A673 (cell line): Measurements from ENCODE around the gene GSDMA. TPM values are rescaled to one million over a fixed set of nuclear protein-coding genes. Genes with fewer than 3 reads are reported as not detected.

ENCODE experiments used
- BruUV-seq: library from RNA; stranded (reverse); fragments of 400-500 nt; replicated peaks from 2 replicates; lab custom pipeline; 2021; lab: Mats Ljungman, UMichigan
- CTCF ChIA-PET: fragments of 300-600 bp; sonication (Branson Sonifier 250); formaldehyde crosslinking; loops from one replicate; lab custom pipeline; 2022; ENCODE audit warnings: antibody characterized with exemption; lab: Charles Lee
- POLR2A ChIA-PET: fragments of 300-600 bp; sonication (Branson Sonifier 250); formaldehyde crosslinking; loops from one replicate; lab custom pipeline; 2022; ENCODE audit warnings: antibody characterized with exemption; ENCODE audit not compliant: low non-redundant PET; lab: Charles Lee
- DNase-seq: peaks from one replicate; pipeline ENCODE4 v3.0.0-alpha.2; 2015; ENCODE audit warnings: low spot score
- H3K27ac ChIP-seq: fragments of 200-600 bp; sonication (generic); 2 replicates; pipeline ENCODE4 v1.5.1; 2016; ENCODE audit warnings: mixed run types, low read depth, mild to moderate bottlenecking, mixed read lengths, antibody characterized with exemption, low read length; ENCODE audit not compliant: poor library complexity, severe bottlenecking
- H3K27me3 ChIP-seq: fragments of 200-600 bp; sonication (generic); replicated peaks from 2 replicates; pipeline ENCODE4 v1.6.1; 2017; ENCODE audit warnings: mixed run types, low read depth, mild to moderate bottlenecking, mixed read lengths, antibody characterized with exemption, low read length; ENCODE audit not compliant: insufficient read depth, poor library complexity
- H3K36me3 ChIP-seq: fragments of 200-600 bp; sonication (generic); 2 replicates; pipeline ENCODE4 v1.6.1; 2016; ENCODE audit warnings: mixed run types, mild to moderate bottlenecking, mixed read lengths, antibody characterized with exemption, low read length; ENCODE audit not compliant: insufficient read depth, poor library complexity, severe bottlenecking
- H3K4me1 ChIP-seq: fragments of 200-600 bp; sonication (generic); 2 replicates; pipeline ENCODE4 v1.6.1; 2017; ENCODE audit warnings: mixed run types, mild to moderate bottlenecking, mixed read lengths, antibody characterized with exemption, low read length; ENCODE audit not compliant: insufficient read depth, poor library complexity, severe bottlenecking
- H3K4me3 ChIP-seq: fragments of 200-600 bp; sonication (generic); 2 replicates; pipeline ENCODE4 v1.5.1; 2016; ENCODE audit warnings: low read depth, mixed run types, mild to moderate bottlenecking, mixed read lengths, low read length; ENCODE audit not compliant: poor library complexity, severe bottlenecking
- H3K9me3 ChIP-seq: fragments of 200-600 bp; sonication (generic); 2 replicates; pipeline ENCODE4 v1.6.1; 2016; ENCODE audit warnings: mixed run types, low read depth, mild to moderate bottlenecking, mixed read lengths, antibody characterized with exemption, low read length; ENCODE audit not compliant: poor library complexity, severe bottlenecking
- EZH2 ChIP-seq: fragments of 200-600 bp; sonication (generic); IDR thresholded peaks from 2 replicates; pipeline ENCODE4 v1.6.1; 2017; ENCODE audit warnings: borderline replicate concordance, low read depth, mild to moderate bottlenecking, mixed read lengths, antibody characterized with exemption, low read length; ENCODE audit not compliant: poor library complexity, severe bottlenecking
- intact Hi-C: fragments of 100-400 bp; cut with micrococcal nuclease; formaldehyde crosslinking; loops from one replicate; pipeline ENCODE4 v1.10.0; 2022; ENCODE audit not compliant: unreplicated experiment
- total RNA-seq: library from RNA; stranded (reverse); gene quantifications from 2 replicates; pipeline ENCODE4 v1.2.3, GENCODE V29; 2021
- TF ChIP-seq, protein P1 (sequence below): fragments of 300-800, 200-600 bp; sonication (generic); conservative IDR thresholded peaks from 2 replicates; pipeline ENCODE4 v1.5.1; 2017; ENCODE audit warnings: low read depth, mild to moderate bottlenecking, antibody characterized with exemption, low read length, moderate library complexity, mixed read lengths

Gene GSDMA
- total RNA-seq, 1 experiment from 2014 or later: not detected

DNA sequence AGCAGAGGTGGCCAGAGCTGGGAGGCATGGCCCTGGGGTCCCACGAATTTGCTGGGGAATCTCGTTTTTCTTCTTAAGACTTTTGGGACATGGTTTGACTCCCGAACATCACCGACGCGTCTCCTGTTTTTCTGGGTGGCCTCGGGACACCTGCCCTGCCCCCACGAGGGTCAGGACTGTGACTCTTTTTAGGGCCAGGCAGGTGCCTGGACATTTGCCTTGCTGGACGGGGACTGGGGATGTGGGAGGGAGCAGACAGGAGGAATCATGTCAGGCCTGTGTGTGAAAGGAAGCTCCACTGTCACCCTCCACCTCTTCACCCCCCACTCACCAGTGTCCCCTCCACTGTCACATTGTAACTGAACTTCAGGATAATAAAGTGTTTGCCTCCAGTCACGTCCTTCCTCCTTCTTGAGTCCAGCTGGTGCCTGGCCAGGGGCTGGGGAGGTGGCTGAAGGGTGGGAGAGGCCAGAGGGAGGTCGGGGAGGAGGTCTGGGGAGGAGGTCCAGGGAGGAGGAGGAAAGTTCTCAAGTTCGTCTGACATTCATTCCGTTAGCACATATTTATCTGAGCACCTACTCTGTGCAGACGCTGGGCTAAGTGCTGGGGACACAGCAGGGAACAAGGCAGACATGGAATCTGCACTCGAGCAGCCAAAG, 54.7 kb downstream of the GSDMA start:
- H3K36me3 ChIP-seq: no peaks in the 10 kb centered on the region
- BruUV-seq: no TSS peak
- TF ChIP-seq, protein P1, sequence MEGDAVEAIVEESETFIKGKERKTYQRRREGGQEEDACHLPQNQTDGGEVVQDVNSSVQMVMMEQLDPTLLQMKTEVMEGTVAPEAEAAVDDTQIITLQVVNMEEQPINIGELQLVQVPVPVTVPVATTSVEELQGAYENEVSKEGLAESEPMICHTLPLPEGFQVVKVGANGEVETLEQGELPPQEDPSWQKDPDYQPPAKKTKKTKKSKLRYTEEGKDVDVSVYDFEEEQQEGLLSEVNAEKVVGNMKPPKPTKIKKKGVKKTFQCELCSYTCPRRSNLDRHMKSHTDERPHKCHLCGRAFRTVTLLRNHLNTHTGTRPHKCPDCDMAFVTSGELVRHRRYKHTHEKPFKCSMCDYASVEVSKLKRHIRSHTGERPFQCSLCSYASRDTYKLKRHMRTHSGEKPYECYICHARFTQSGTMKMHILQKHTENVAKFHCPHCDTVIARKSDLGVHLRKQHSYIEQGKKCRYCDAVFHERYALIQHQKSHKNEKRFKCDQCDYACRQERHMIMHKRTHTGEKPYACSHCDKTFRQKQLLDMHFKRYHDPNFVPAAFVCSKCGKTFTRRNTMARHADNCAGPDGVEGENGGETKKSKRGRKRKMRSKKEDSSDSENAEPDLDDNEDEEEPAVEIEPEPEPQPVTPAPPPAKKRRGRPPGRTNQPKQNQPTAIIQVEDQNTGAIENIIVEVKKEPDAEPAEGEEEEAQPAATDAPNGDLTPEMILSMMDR: no peak
- TF ChIP-seq EZH2: no peak
- intact Hi-C loops: loop anchor here (10.0 kb wide), 1 partner anchor 277 kb away; no protein-coding TSS in a partner anchor
- H3K4me1 ChIP-seq: no peaks in the 10 kb centered on the region
- ChIA-PET CTCF (no interaction called here), POLR2A (no interaction called here)
- H3K27me3 ChIP-seq: no peaks in the 10 kb centered on the region
- no peak overlapping the region for H3K27ac ChIP-seq
- DNase-seq: no peak
- H3K9me3 ChIP-seq: no peaks in the 10 kb centered on the region
- no peak overlapping the region for H3K4me3 ChIP-seq

DNA sequence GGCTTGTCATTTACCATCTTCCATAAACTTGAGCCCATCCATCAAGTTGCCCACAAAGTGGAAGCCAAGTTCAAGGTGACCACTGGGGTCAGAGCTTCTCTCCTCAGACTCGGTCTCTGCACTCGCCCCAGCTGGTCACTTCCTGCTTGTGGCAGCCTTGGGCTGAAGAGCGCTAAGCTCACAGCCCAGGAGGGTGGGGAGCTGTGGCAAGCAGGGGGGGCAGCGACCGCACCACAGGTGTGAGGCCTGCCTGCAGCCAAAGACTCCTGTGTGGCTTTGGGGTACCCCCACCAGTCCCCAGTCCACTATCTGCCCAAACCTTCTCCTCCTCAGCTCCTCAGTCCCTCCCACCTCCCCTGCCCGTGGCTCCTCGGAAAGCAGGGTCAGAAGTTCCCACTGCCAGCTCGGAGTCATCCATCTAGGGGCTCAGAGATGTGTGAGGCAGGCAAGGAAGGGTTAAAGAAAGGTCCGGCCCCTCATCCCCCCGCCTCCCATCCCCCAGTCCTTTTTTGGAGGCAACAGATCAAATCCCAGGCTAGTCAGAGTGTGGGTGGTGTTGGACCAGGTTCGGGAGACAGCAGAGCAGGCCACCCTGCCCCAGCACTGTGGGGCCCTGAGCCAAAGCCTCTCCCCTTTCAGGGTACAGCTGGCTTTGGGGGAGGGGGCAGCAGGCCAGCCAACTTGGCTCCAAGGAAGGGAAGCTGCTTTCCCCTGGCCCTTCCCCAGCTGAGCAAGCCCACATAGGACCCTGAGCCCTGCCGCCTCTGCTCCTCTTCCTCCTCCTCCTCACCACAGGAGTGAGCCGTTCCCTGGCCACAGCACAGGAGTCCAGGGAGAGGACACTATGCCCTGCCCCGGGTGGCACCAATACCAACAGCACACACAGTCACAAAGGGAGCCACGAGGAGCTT, 55.7 kb downstream of the GSDMA start:
- no peak for DNase-seq
- no peaks in the 10 kb centered on the region for H3K27me3 ChIP-seq
- no peak overlapping the region for H3K27ac ChIP-seq
- no peaks in the 10 kb centered on the region for H3K36me3 ChIP-seq
- H3K4me1 ChIP-seq: no peaks in the 10 kb centered on the region
- ChIA-PET POLR2A (no interaction called here), CTCF (interaction anchor here (0.5 kb wide), 1 partner anchor 423 kb away, joined by 4 read pairs; no protein-coding TSS in a partner anchor)
- no TSS peak for BruUV-seq
- H3K9me3 ChIP-seq: no peaks in the 10 kb centered on the region
- intact Hi-C loops: loop anchor here (10.0 kb wide), 1 partner anchor 276 kb away; no protein-coding TSS in a partner anchor
- TF ChIP-seq, protein P1: no peak
- no peak for TF ChIP-seq EZH2
- H3K4me3 ChIP-seq: no peak overlapping the region

DNA sequence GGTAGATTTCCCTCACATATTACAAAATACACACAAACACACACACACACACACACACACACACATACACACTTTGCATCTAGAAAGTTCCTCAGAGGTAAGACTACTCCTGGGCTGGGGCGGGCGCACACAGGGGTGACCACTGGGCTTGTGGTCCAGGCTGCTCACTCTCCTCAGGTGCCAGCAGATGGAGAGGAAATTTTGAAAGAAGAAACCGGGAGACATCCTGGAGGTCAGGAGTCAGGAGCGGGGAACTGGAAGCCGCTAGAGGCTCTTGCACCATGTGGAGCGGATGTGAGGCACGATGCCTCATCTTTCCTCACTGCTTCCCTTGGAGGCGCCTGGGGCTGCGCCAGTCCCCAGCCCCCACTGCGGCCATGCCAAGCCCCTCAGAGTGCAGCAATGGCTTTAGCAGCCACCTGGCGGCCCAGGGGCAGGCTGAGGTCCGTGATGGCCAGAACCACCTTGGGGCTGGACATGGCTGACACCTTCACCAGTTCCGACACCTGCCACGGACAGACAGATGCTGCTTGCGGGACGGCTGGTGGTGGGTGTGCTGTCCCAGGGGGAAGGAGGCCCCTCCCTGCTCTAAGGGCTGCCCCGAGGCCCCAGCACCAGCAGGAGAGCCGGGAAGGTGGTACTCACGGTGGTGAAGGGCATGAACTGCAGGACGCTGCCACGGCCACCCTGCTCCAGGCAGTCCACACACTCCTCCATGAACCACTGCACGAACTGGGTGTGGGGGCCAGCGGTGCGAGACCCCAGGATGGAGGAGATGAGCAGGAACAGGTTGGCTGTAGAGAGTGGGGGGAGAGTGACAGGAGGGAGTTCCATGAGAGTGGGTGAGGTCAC, 56.6 kb downstream of the GSDMA start:
- POLR2A ChIA-PET: no interaction called here
- H3K9me3 ChIP-seq: no peaks in the 10 kb centered on the region
- TSS peak; percentile 29 for BruUV-seq
- H3K4me1 ChIP-seq: no peaks in the 10 kb centered on the region
- no peak overlapping the region for H3K4me3 ChIP-seq
- no peak for DNase-seq
- no peak overlapping the region for H3K27ac ChIP-seq
- CTCF ChIA-PET: no interaction called here
- TF ChIP-seq EZH2: no peak
- TF ChIP-seq, protein P1: no peak
- H3K36me3 ChIP-seq: no peaks in the 10 kb centered on the region
- intact Hi-C loops: loop anchor here (10.0 kb wide), 1 partner anchor 275 kb away; no protein-coding TSS in a partner anchor
- H3K27me3 ChIP-seq: no peaks in the 10 kb centered on the region
